HK-2 (cell line): ENCODE measurements around the gene TP63.

ENCODE experiments used
- DNase-seq: peaks from one replicate; pipeline ENCODE4 v3.0.0-alpha.2; 2018; ENCODE audit not compliant: unreplicated experiment

TP63 gene

GRCh38 chr3:189809583-189809982, 178.4 kb downstream of the TP63 start:
- no peak for DNase-seq

GRCh38 chr3:189812806-189813465, 181.7 kb downstream of the TP63 start:
- DNase-seq, result no peak

GRCh38 chr3:189813647-189814240, 182.6 kb downstream of the TP63 start:
- no peak for DNase-seq

GRCh38 chr3:189820365-189820720, 189.2 kb downstream of the TP63 start:
- no peak for DNase-seq

- DNase-seq, result no peak
These were observed 190.1 kb downstream of the TP63 start for GRCh38 chr3:189821262-189821661.

- DNase-seq, result no peak
These were observed 191.5 kb downstream of the TP63 start for GRCh38 chr3:189822726-189823125.

GRCh38 chr3:189824629-189825312, 193.6 kb downstream of the TP63 start:
- DNase-seq, result peak; percentile 62

GRCh38 chr3:189826566-189826965, 195.4 kb downstream of the TP63 start:
- DNase-seq, result no peak

- no peak for DNase-seq
These were observed 195.9 kb downstream of the TP63 start for GRCh38 chr3:189827108-189827507.

GRCh38 chr3:189830401-189830800, 199.2 kb downstream of the TP63 start:
- no peak for DNase-seq

- DNase-seq, result no peak
These were observed 202.1 kb downstream of the TP63 start for GRCh38 chr3:189833266-189833665.

- no peak for DNase-seq
These were observed 202.8 kb downstream of the TP63 start for GRCh38 chr3:189833996-189834395.

GRCh38 chr3:189834462-189834861, 203.3 kb downstream of the TP63 start:
- DNase-seq, result no peak

- DNase-seq, result no peak
These were observed 205.6 kb downstream of the TP63 start for GRCh38 chr3:189836795-189837194.

- no peak for DNase-seq
These were observed 207.1 kb downstream of the TP63 start for GRCh38 chr3:189838291-189838690.

- peak; percentile 68 for DNase-seq
These were observed 208.4 kb downstream of the TP63 start for GRCh38 chr3:189839576-189839975.

- no peak for DNase-seq
These were observed 210.4 kb downstream of the TP63 start for GRCh38 chr3:189841473-189842205.

- DNase-seq, result no peak
These were observed 211.8 kb downstream of the TP63 start for GRCh38 chr3:189842681-189843602.

GRCh38 chr3:189845069-189845468, 213.9 kb downstream of the TP63 start:
- DNase-seq, result no peak

- no peak for DNase-seq
These were observed 217.3 kb downstream of the TP63 start for GRCh38 chr3:189848395-189849040.

- DNase-seq, result no peak
These were observed 218.1 kb downstream of the TP63 start for GRCh38 chr3:189849262-189849661.
